HEK293 (cell line): Measurements from ENCODE around the gene MRTFA.

Source experiments
- CTCF ChIA-PET: fragments of 350-600 bp; formaldehyde crosslinking; extraction: SDS; loops from one replicate; lab custom pipeline; 2021; ENCODE audit warnings: antibody characterized with exemption; lab: Yijun Ruan, JAX
- POLR2A ChIA-PET: fragments of 300-600 bp; formaldehyde crosslinking; extraction: SDS; loops from one replicate; lab custom pipeline; 2020; ENCODE audit warnings: antibody characterized with exemption, inconsistent platforms; lab: Yijun Ruan, JAX
- H3K27ac ChIP-seq: fragments of 200-500 bp; sonication (Bioruptor generic); 2 replicates; pipeline ENCODE4 v1.5.1; 2014; ENCODE audit warnings: low read depth, low read length, control low read depth, inconsistent platforms; ENCODE audit errors: extremely low read depth
- H3K36me3 ChIP-seq, 2 experiments: fragments of 200-500 bp in 1 of 2; sonication (Bioruptor generic) in 1 of 2; 1 replicate in 1 of 2; 2 replicates in 1 of 2; pipeline ENCODE4 v1.5.1; 2014 to 2017; ENCODE audit warnings: inconsistent platforms in 2 of 2, low read length in 2 of 2; ENCODE audit not compliant: control insufficient read depth in 2 of 2, insufficient read depth in 1 of 2
- H3K4me1 ChIP-seq: fragments of 200-500 bp; sonication (Bioruptor generic); 2 replicates; pipeline ENCODE4 v1.5.1; 2014; ENCODE audit warnings: mild to moderate bottlenecking, low read length, inconsistent platforms; ENCODE audit not compliant: control insufficient read depth, insufficient read depth
- H3K4me3 ChIP-seq: 2 replicates; pipeline ENCODE4 v1.5.1; 2011; ENCODE audit warnings: low read depth, mild to moderate bottlenecking, control low read depth, low read length, moderate library complexity
- H3K9me3 ChIP-seq: fragments of 200-500 bp; sonication (Bioruptor generic); 2 replicates; pipeline ENCODE4 v1.5.1; 2014; ENCODE audit warnings: low read depth, low read length, inconsistent platforms; ENCODE audit not compliant: control insufficient read depth, insufficient read depth
- KLF8 ChIP-seq: fragments of 450-650 bp; formaldehyde crosslinking; IDR thresholded peaks from 2 replicates; pipeline ENCODE4 v1.5.1; 2016; ENCODE audit warnings: missing biosample characterization, missing genetic modification characterization
- SP3 ChIP-seq: fragments of 450-650 bp; formaldehyde crosslinking; IDR thresholded peaks from 2 replicates; pipeline ENCODE4 v1.5.1; 2016; ENCODE audit warnings: missing biosample characterization, missing genetic modification characterization
- TRIM28 ChIP-seq: IDR thresholded peaks from 2 replicates; pipeline ENCODE4 v1.6.1; 2011; ENCODE audit warnings: low read length, control low read depth, borderline replicate concordance
- ZNF112 ChIP-seq: fragments of 450-650 bp; formaldehyde crosslinking; IDR thresholded peaks from 2 replicates; pipeline ENCODE4 v1.5.0; 2017; ENCODE audit warnings: missing biosample characterization, missing genetic modification characterization
- ZNF510 ChIP-seq: fragments of 450-650 bp; formaldehyde crosslinking; IDR thresholded peaks from 2 replicates; pipeline ENCODE4 v1.5.1; 2018; ENCODE audit warnings: mild to moderate bottlenecking, missing genetic modification characterization, missing biosample characterization; ENCODE audit not compliant: insufficient replicate concordance
- ZSCAN23 ChIP-seq: fragments of 450-650 bp; formaldehyde crosslinking; IDR thresholded peaks from 2 replicates; pipeline ENCODE4 v1.5.1; 2016; ENCODE audit warnings: missing biosample characterization, missing genetic modification characterization
- TF ChIP-seq, protein P1 (sequence below): fragments of 450-650 bp; formaldehyde crosslinking; IDR thresholded peaks from 2 replicates; pipeline ENCODE4 v1.5.1; 2016; ENCODE audit warnings: missing biosample characterization, missing genetic modification characterization, borderline replicate concordance
- TF ChIP-seq, protein P2 (sequence below): fragments of 450-650 bp; formaldehyde crosslinking; IDR thresholded peaks from 2 replicates; pipeline ENCODE4 v1.5.1; 2016; ENCODE audit warnings: missing biosample characterization, missing genetic modification characterization
- TF ChIP-seq, protein P3 (sequence below): fragments of 450-650 bp; formaldehyde crosslinking; IDR thresholded peaks from 2 replicates; pipeline ENCODE4 v1.5.1; 2016; ENCODE audit warnings: missing biosample characterization, missing genetic modification characterization
- TF ChIP-seq, protein P4 (sequence below): fragments of 450-650 bp; formaldehyde crosslinking; IDR thresholded peaks from 2 replicates; pipeline ENCODE4 v1.5.1; 2016; ENCODE audit warnings: missing biosample characterization, missing genetic modification characterization
- TF ChIP-seq, protein P5 (sequence below): fragments of 450-650 bp; formaldehyde crosslinking; IDR thresholded peaks from 2 replicates; pipeline ENCODE4 v1.5.1; 2016; ENCODE audit warnings: missing biosample characterization, missing genetic modification characterization
- TF ChIP-seq, protein P6 (sequence below): fragments of 450-650 bp; formaldehyde crosslinking; IDR thresholded peaks from 2 replicates; pipeline ENCODE4 v1.5.1; 2017; ENCODE audit warnings: missing biosample characterization, mild to moderate bottlenecking, missing genetic modification characterization, moderate library complexity

MRTFA gene

DNA sequence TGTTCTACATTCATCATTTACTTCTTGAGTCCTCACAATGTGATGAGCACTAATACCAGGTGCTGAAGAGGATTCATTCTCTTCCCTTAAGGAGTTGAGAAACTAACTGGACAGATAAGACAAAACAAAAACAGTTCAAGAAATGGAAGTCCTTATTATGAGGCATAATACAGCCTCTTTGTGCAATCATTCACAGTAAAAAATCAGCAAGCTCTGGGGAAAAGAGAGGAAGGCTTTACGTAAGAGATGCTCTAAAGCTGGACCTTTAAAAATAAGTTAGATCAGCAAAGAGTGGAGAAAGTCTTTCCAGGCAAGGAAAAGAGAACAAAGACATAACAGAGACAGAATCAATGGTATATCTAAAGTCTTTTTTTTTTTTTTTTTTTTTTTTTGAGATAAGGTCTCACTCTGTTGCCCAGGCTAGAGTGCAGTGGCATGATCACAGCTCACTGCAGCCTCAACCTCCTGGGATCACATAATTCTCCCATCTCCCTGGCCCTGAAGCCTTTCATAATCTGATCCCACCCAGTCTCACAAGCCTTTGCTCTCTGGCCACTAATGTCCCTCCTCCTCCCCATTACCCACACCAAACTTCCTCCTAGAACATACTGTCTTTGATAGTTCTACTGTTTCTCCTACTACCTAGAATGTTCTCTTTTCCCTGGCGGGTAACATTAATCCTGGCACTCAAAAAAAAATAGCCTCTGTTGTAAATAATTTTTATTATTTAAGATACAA lies 40.9 kb downstream of the MRTFA start:
- Histone ChIP-seq H3K27ac (no peak overlapping the region), H3K4me3 (no peak overlapping the region), H3K36me3 (no peaks in the 10 kb centered on the region), H3K4me1 (peaks cover 29% of the 10 kb centered on the region), H3K9me3 (no peaks in the 10 kb centered on the region)
- ChIA-PET CTCF (interaction anchor here (0.6 to 0.7 kb wide), 2 partner anchors 30 to 711 kb away, joined by 3 to 4 read pairs; no protein-coding TSS in a partner anchor), POLR2A (interaction anchor here (1.2 kb wide), 1 partner anchor 41 kb away, joined by 6 read pairs; the partner anchor contains the start of gene MRTFA)
- TF ChIP-seq ZNF510 (tag by site-specific recombination) = no peak
- TF ChIP-seq KLF8 (tag by site-specific recombination) = no peak
- no peak for TF ChIP-seq ZSCAN23 (tag by site-specific recombination)
- TF ChIP-seq, protein P1, sequence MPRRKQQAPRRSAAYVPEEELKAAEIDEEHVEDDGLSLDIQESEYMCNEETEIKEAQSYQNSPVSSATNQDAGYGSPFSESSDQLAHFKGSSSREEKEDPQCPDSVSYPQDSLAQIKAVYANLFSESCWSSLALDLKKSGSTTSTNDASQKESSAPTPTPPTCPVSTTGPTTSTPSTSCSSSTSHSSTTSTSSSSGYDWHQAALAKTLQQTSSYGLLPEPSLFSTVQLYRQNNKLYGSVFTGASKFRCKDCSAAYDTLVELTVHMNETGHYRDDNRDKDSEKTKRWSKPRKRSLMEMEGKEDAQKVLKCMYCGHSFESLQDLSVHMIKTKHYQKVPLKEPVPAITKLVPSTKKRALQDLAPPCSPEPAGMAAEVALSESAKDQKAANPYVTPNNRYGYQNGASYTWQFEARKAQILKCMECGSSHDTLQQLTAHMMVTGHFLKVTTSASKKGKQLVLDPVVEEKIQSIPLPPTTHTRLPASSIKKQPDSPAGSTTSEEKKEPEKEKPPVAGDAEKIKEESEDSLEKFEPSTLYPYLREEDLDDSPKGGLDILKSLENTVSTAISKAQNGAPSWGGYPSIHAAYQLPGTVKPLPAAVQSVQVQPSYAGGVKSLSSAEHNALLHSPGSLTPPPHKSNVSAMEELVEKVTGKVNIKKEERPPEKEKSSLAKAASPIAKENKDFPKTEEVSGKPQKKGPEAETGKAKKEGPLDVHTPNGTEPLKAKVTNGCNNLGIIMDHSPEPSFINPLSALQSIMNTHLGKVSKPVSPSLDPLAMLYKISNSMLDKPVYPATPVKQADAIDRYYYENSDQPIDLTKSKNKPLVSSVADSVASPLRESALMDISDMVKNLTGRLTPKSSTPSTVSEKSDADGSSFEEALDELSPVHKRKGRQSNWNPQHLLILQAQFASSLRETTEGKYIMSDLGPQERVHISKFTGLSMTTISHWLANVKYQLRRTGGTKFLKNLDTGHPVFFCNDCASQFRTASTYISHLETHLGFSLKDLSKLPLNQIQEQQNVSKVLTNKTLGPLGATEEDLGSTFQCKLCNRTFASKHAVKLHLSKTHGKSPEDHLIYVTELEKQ = no peak
- TF ChIP-seq, protein P2, sequence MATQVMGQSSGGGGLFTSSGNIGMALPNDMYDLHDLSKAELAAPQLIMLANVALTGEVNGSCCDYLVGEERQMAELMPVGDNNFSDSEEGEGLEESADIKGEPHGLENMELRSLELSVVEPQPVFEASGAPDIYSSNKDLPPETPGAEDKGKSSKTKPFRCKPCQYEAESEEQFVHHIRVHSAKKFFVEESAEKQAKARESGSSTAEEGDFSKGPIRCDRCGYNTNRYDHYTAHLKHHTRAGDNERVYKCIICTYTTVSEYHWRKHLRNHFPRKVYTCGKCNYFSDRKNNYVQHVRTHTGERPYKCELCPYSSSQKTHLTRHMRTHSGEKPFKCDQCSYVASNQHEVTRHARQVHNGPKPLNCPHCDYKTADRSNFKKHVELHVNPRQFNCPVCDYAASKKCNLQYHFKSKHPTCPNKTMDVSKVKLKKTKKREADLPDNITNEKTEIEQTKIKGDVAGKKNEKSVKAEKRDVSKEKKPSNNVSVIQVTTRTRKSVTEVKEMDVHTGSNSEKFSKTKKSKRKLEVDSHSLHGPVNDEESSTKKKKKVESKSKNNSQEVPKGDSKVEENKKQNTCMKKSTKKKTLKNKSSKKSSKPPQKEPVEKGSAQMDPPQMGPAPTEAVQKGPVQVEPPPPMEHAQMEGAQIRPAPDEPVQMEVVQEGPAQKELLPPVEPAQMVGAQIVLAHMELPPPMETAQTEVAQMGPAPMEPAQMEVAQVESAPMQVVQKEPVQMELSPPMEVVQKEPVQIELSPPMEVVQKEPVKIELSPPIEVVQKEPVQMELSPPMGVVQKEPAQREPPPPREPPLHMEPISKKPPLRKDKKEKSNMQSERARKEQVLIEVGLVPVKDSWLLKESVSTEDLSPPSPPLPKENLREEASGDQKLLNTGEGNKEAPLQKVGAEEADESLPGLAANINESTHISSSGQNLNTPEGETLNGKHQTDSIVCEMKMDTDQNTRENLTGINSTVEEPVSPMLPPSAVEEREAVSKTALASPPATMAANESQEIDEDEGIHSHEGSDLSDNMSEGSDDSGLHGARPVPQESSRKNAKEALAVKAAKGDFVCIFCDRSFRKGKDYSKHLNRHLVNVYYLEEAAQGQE = no peak
- no peak for TF ChIP-seq ZNF112 (tag by site-specific recombination)

DNA sequence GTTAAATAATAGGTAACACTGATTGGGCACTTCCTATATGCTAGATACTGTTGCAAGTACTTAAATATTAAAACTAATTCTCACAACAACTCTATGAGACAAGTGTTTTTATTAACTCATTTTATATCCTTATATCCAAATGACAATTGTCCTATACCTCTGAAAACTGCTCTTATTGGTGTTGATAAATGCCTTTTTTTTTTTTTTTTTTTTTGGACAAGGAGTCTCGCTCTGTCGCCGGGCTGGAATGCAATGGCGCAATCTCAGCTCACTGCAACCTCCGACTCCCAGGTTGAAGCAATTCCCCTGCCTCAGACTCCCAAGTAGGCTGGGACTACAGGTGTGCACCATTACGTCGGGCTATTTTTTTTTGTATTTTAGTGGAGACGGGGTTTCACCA lies 41.6 kb downstream of the MRTFA start:
- TF ChIP-seq, protein P3, sequence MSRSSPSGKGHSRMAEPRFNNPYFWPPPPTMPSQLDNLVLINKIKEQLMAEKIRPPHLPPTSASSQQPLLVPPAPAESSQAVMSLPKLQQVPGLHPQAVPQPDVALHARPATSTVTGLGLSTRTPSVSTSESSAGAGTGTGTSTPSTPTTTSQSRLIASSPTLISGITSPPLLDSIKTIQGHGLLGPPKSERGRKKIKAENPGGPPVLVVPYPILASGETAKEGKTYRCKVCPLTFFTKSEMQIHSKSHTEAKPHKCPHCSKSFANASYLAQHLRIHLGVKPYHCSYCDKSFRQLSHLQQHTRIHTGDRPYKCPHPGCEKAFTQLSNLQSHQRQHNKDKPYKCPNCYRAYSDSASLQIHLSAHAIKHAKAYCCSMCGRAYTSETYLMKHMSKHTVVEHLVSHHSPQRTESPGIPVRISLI (tag by site-specific recombination) = peak; percentile 53; the same call in 1 of the 2 replicates
- TF ChIP-seq, protein P4, sequence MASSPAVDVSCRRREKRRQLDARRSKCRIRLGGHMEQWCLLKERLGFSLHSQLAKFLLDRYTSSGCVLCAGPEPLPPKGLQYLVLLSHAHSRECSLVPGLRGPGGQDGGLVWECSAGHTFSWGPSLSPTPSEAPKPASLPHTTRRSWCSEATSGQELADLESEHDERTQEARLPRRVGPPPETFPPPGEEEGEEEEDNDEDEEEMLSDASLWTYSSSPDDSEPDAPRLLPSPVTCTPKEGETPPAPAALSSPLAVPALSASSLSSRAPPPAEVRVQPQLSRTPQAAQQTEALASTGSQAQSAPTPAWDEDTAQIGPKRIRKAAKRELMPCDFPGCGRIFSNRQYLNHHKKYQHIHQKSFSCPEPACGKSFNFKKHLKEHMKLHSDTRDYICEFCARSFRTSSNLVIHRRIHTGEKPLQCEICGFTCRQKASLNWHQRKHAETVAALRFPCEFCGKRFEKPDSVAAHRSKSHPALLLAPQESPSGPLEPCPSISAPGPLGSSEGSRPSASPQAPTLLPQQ (tag by site-specific recombination) = no peak
- Histone ChIP-seq H3K9me3 (no peaks in the 10 kb centered on the region), H3K27ac (no peak overlapping the region), H3K36me3 (no peaks in the 10 kb centered on the region), H3K4me1 (peaks cover 29% of the 10 kb centered on the region), H3K4me3 (no peak overlapping the region)
- CTCF ChIA-PET = no interaction called here
- POLR2A ChIA-PET = no interaction called here

DNA sequence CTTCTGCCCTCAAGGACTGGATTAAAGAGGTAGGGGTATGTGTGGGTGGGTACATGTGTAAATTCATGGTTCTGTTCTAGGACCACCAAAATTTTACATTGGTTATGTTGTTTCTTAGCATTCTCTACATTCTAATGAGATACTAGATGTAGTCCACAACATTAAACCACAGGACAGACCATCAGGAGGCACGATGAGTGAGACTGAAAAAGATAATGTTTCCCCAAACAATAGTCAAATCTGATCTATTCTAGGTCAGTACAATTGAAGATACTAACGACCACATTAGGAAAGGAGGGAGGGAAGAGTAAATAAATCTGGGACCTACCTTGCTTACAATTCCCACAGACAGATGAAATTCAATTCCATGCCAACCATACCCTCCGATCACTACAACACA lies 42.2 kb downstream of the MRTFA start:
- CTCF ChIA-PET = no interaction called here
- Histone ChIP-seq H3K4me3 (no peak overlapping the region), H3K9me3 (no peaks in the 10 kb centered on the region), H3K27ac (peak overlapping the region; percentile 8; the same call in 1 of the 2 replicates), H3K4me1 (peaks cover 29% of the 10 kb centered on the region), H3K36me3 (no peaks in the 10 kb centered on the region)
- POLR2A ChIA-PET = interaction anchor here (0.6 kb wide), 1 partner anchor 15 kb away, joined by 7 read pairs; no protein-coding TSS in a partner anchor
- 0 out of 2 replicates have a peak, but pooled peaks have one; percentile 19 for TF ChIP-seq TRIM28
- TF ChIP-seq, protein P5, sequence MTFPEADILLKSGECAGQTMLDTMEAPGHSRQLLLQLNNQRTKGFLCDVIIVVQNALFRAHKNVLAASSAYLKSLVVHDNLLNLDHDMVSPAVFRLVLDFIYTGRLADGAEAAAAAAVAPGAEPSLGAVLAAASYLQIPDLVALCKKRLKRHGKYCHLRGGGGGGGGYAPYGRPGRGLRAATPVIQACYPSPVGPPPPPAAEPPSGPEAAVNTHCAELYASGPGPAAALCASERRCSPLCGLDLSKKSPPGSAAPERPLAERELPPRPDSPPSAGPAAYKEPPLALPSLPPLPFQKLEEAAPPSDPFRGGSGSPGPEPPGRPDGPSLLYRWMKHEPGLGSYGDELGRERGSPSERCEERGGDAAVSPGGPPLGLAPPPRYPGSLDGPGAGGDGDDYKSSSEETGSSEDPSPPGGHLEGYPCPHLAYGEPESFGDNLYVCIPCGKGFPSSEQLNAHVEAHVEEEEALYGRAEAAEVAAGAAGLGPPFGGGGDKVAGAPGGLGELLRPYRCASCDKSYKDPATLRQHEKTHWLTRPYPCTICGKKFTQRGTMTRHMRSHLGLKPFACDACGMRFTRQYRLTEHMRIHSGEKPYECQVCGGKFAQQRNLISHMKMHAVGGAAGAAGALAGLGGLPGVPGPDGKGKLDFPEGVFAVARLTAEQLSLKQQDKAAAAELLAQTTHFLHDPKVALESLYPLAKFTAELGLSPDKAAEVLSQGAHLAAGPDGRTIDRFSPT (tag by site-specific recombination) = no peak
- TF ChIP-seq, protein P6, sequence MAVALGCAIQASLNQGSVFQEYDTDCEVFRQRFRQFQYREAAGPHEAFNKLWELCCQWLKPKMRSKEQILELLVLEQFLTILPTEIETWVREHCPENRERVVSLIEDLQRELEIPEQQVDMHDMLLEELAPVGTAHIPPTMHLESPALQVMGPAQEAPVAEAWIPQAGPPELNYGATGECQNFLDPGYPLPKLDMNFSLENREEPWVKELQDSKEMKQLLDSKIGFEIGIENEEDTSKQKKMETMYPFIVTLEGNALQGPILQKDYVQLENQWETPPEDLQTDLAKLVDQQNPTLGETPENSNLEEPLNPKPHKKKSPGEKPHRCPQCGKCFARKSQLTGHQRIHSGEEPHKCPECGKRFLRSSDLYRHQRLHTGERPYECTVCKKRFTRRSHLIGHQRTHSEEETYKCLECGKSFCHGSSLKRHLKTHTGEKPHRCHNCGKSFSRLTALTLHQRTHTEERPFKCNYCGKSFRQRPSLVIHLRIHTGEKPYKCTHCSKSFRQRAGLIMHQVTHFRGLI = no peak
- no peak for TF ChIP-seq SP3 (tag by site-specific recombination)
